Activated T-helper 2 cell treated with anti-CD3 and anti-CD28 coated beads, Interferon-gamma antibody, Interleukin-2, Interleukin-4, amounts not matched to agents 10 μg/mL and 5 μg/mL and 100 μg/mL, durations not matched to agents 14 hours and 24 hours and 36 hours (primary cell): Measurements from ENCODE around the gene THRAP3. TPM values are rescaled to one million over a fixed set of nuclear protein-coding genes. Genes with fewer than 3 reads are reported as not detected.

Experiments
- DNase-seq: peaks from one replicate; pipeline ENCODE4 v3.0.0; 2021; ENCODE audit warnings: low spot score
- H3K27ac Mint-ChIP-seq: one replicate; pipeline ENCODE4 v1.8.0; 2021; ENCODE audit warnings: mixed read lengths
- H3K27me3 Mint-ChIP-seq: one replicate; pipeline ENCODE4 v1.8.0; 2021; ENCODE audit warnings: low read depth, mixed read lengths
- H3K36me3 Mint-ChIP-seq: one replicate; pipeline ENCODE4 v1.8.0; 2021; ENCODE audit warnings: low read depth, mixed read lengths
- H3K4me1 Mint-ChIP-seq: one replicate; pipeline ENCODE4 v1.8.0; 2021; ENCODE audit warnings: low read depth, mixed read lengths
- H3K4me3 Mint-ChIP-seq: one replicate; pipeline ENCODE4 v1.8.0; 2021; ENCODE audit warnings: low read depth, mild to moderate bottlenecking, moderate library complexity, mixed read lengths
- H3K9me3 Mint-ChIP-seq: one replicate; pipeline ENCODE4 v1.8.0; 2021; ENCODE audit warnings: mixed read lengths
- intact Hi-C: fragments of 100-400 bp; cut with micrococcal nuclease; formaldehyde crosslinking; loops from one replicate; pipeline ENCODE4 v1.15.1; 2023
- total RNA-seq: library from RNA; stranded (reverse); gene quantifications from 2 replicates; pipeline ENCODE4 v1.2.3, GENCODE V29; 2022

Gene THRAP3
- total RNA-seq, 1 donor from 2014 or later, result 164 TPM

GRCh38 chr1:36321119-36321951 lies 97.1 kb downstream of the THRAP3 start:
- Mint-ChIP-seq H3K4me1 (peaks cover 18% of the 10 kb centered on the region), H3K27ac (no peak overlapping the region), H3K36me3 (peaks cover 8% of the 10 kb centered on the region), H3K27me3 (no peaks in the 10 kb centered on the region), H3K9me3 (no peaks in the 10 kb centered on the region), H3K4me3 (peak overlapping the region; percentile 46)
- intact Hi-C loops, result loop anchor here (5.0 kb wide), 1 partner anchor 46 kb away; no protein-coding TSS in a partner anchor
- no peak for DNase-seq

GRCh38 chr1:36322041-36322785 lies 98.0 kb downstream of the THRAP3 start:
- H3K27me3 Mint-ChIP-seq, result no peaks in the 10 kb centered on the region
- intact Hi-C loops, result loop anchor here (5.0 kb wide), 1 partner anchor 45 kb away; no protein-coding TSS in a partner anchor
- no peak for DNase-seq
- peaks cover 18% of the 10 kb centered on the region for H3K4me1 Mint-ChIP-seq
- peaks cover 4% of the 10 kb centered on the region for H3K36me3 Mint-ChIP-seq
- no peak overlapping the region for H3K27ac Mint-ChIP-seq
- H3K9me3 Mint-ChIP-seq, result no peaks in the 10 kb centered on the region
- peak overlapping the region; percentile 74 for H3K4me3 Mint-ChIP-seq

DNA sequence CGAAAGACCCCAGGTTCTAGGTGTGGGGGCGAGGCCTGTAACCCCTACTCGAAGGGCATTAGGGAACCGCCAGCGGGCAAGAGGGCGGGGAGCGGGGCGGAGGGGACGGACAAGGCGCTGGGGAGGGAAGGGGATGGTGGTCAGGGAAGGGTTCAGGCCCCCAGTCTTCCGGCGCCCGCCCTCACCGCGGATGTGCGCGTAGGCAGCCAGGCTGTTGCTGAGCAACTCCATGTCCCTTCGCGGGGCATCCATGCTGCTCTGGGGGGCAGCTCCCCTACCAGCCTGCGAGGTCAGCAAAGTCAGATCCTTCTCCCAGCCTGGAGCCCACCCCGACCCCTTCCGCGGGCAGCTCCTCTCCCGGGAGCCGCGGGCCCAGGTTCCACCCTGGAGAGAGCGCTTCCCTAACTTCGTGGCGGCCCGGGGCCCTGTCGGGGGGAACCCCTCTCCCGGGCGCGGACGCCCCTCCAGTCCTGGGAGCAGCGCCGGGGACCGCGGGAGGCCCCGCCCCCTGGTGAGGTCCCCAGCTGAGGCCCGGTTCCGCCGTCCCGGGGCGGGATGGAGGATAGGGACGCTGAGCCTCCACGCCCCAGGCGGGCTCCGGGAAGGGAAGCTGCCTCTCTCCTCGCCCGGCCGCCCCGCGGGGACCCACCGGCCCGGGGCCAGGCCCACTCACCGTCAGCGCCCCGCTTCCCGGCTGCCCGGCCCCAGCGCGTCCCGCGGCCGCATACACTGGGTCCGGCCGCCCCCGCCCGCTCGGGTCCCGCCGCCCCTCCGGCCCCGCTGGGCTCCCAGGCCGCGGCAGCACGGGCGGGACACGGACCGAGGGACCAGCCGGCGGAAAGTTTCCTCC lies 98.8 kb downstream of the THRAP3 start:
- DNase-seq, result peak; percentile 26
- Mint-ChIP-seq H3K9me3 (no peaks in the 10 kb centered on the region), H3K27me3 (no peaks in the 10 kb centered on the region), H3K4me3 (peak overlapping the region; percentile 74), H3K36me3 (peaks cover 4% of the 10 kb centered on the region), H3K27ac (peak overlapping the region; percentile 55), H3K4me1 (peaks cover 22% of the 10 kb centered on the region)
- intact Hi-C loops, result loop anchor here (1.0 to 5.0 kb wide), 2 partner anchors 17 to 44 kb away; partner anchors contain the start of gene SH3D21

DNA sequence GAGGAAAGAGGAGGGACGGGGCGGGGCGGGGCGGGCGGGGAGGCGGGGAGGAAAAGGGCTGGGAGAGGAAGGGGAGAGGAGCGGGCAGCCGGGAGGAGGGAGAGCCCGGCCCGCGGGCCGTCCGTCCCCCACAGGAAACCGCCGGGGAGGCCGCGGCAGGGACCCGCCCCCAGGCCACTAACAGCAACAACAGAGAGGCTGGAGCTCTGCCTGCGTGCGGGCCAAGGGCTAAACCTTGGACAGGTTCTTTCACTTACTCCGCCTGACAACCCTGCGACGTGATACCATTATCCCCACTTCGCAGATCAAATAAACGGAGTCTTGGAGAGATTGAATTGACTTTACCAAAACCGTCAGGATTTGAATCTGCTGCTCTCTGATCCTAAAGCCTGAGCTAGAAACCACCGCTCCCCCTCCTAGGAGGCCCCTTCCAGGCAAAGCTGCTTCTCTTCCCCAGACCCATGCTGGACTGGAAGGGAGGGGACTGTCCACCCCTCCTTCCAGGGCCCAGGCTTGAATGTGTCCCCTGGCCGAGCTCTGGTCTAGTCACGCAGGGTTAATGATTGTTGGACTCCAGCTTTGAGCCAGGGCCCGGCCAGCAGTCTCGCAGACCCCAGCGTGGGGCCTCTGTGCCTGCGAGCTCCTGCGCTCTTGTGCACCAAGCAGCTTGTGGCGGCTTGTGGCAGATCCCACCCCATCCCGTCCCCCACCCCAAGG lies 99.6 kb downstream of the THRAP3 start, which contains the start of gene EVA1B:
TSS of gene EVA1B (minus strand) at position 10 of the 717 bp plus-strand sequence. CDS start 608 bp downstream, outside the sequence.
- peak within 1 kb of the TSS; percentile 75 for H3K4me3 Mint-ChIP-seq
- H3K36me3 Mint-ChIP-seq, result peaks cover 4% of the 10 kb centered on the region
- no peaks in the 10 kb centered on the region for H3K9me3 Mint-ChIP-seq
- H3K4me1 Mint-ChIP-seq, result peaks cover 22% of the 10 kb centered on the region
- intact Hi-C loops, result loop anchor here (1.0 to 5.0 kb wide), 2 partner anchors 17 to 44 kb away; partner anchors contain the start of gene SH3D21
- DNase-seq, result peak; percentile 57
- H3K27me3 Mint-ChIP-seq, result no peaks in the 10 kb centered on the region
- peak within 1 kb of the TSS; percentile 55 for H3K27ac Mint-ChIP-seq

DNA sequence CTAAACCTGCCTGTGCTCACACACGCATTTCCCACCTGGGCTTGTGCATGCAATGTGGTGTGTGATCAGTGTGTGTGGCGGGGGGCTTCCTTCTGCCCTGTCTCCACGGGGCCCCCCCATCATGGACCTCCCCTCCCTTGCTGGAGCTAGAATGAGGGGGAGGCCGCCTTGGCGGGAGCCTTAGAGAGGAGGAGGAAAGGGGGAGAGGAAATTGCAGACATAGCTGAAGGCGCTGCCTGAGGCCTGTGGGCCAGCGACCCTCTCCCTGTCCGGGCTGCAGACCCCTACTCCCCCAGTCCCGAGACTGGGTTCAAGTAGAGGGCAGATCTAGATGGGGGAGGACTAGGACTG lies 100.1 kb downstream of the THRAP3 start:
- H3K27me3 Mint-ChIP-seq, result no peaks in the 10 kb centered on the region
- intact Hi-C loops, result loop anchor here (5.0 kb wide), 1 partner anchor 43 kb away; no protein-coding TSS in a partner anchor
- no peak for DNase-seq
- H3K36me3 Mint-ChIP-seq, result peaks cover 4% of the 10 kb centered on the region
- H3K9me3 Mint-ChIP-seq, result no peaks in the 10 kb centered on the region
- peaks cover 22% of the 10 kb centered on the region for H3K4me1 Mint-ChIP-seq
- no peak overlapping the region for H3K27ac Mint-ChIP-seq
- H3K4me3 Mint-ChIP-seq, result peak overlapping the region; percentile 75

DNA sequence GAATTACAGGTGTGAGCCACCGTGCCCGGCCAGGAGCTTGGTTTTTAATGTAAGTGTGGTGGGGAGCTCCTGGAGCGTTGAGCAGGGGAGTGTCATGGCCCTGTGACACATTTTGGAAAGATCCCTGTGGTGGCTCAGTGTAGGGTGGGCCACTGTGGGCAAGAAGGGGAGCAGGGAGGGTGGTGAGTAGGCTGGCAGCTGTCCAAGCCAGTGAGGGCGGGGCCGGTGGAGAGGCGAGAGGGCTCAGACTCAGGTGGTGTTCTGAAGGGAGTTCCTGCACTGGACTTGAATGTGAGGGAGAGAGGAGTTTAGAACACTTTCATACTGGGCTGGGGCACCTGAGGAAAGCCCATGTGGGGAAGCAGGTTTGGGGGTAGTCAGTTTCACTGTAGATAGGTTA lies 102.3 kb downstream of the THRAP3 start:
- Mint-ChIP-seq H3K36me3 (peaks cover 4% of the 10 kb centered on the region), H3K27ac (no peak overlapping the region), H3K4me3 (no peak overlapping the region), H3K4me1 (peaks cover 17% of the 10 kb centered on the region), H3K27me3 (peaks cover 8% of the 10 kb centered on the region), H3K9me3 (no peaks in the 10 kb centered on the region)
- no peak for DNase-seq
- intact Hi-C loops, result no loop called here

DNA sequence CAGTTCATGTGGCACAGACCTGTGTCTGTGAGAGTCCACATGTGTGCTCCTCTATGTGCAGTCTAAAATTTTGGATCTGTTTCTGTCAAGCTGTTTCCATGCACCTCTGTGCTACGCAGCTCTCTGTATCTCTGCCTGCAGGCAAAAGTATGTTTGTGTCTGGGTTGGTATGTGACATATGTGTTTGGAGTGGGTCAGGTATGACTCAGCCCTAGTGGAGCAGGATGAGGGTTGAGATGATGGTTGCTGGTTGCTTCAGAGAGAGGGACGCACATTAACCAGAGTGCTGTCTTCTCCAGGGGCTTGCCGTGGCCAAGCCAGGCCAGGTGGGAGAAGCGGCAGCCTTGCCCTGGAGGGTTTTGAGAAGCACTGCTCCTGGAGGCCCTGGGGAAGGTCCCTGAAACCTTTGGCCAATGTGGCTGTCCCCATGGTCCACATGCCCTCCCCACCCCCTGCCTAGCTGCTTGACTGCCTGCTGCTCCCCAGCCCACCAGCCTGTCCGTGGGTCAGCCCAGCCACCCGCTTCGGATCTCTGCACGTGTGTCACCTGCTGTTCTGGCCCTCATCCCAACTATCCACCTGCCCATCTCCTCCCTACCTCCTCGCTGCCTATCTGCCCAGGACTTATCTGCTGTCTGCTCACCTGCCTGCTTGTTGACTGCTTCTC lies 103.3 kb downstream of the THRAP3 start:
- Mint-ChIP-seq H3K9me3 (no peaks in the 10 kb centered on the region), H3K4me1 (peaks cover 14% of the 10 kb centered on the region), H3K27ac (no peak overlapping the region), H3K4me3 (no peak overlapping the region), H3K36me3 (no peaks in the 10 kb centered on the region), H3K27me3 (peaks cover 17% of the 10 kb centered on the region)
- no peak for DNase-seq
- intact Hi-C loops, result no loop called here

- DNase-seq, result no peak
- intact Hi-C loops, result no loop called here
- no peaks in the 10 kb centered on the region for H3K9me3 Mint-ChIP-seq
- H3K4me3 Mint-ChIP-seq, result no peak overlapping the region
- peaks cover 20% of the 10 kb centered on the region for H3K27me3 Mint-ChIP-seq
- no peaks in the 10 kb centered on the region for H3K36me3 Mint-ChIP-seq
- H3K27ac Mint-ChIP-seq, result no peak overlapping the region
- H3K4me1 Mint-ChIP-seq, result peaks cover 14% of the 10 kb centered on the region
Observed at GRCh38 chr1:36328088-36328480, 103.8 kb downstream of the THRAP3 start.

GRCh38 chr1:36328713-36329112 lies 104.5 kb downstream of the THRAP3 start:
- Mint-ChIP-seq H3K27me3 (peaks cover 20% of the 10 kb centered on the region), H3K36me3 (no peaks in the 10 kb centered on the region), H3K9me3 (no peaks in the 10 kb centered on the region), H3K4me3 (no peak overlapping the region), H3K4me1 (peaks cover 14% of the 10 kb centered on the region), H3K27ac (no peak overlapping the region)
- intact Hi-C loops, result no loop called here
- DNase-seq, result no peak

- Mint-ChIP-seq H3K4me1 (peaks cover 4% of the 10 kb centered on the region), H3K27ac (no peak overlapping the region), H3K9me3 (no peaks in the 10 kb centered on the region), H3K27me3 (peaks cover 20% of the 10 kb centered on the region), H3K36me3 (no peaks in the 10 kb centered on the region), H3K4me3 (no peak overlapping the region)
- intact Hi-C loops, result no loop called here
- no peak for DNase-seq
Observed at GRCh38 chr1:36329817-36330216, 105.6 kb downstream of the THRAP3 start.

DNA sequence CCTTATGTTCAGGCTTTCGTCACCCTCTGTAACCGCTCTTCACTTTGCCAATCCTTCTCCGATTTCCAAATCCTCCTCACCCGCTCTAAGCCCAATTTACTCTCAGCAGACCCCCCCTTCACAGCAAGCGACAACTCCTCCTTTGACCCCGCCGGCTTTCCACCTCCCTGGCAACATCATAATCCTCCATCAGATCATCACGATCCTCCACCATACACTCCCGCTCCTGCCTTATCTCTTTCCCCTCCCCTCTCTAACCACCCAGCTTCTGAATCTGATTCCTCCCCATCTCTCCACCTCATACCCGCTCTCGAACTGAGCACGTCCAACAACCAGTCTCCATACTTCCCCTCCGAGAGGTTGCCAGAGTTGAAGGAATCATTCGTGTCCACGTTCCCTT lies 106.7 kb downstream of the THRAP3 start:
- H3K4me3 Mint-ChIP-seq, result no peak overlapping the region
- no peak overlapping the region for H3K27ac Mint-ChIP-seq
- DNase-seq, result no peak
- intact Hi-C loops, result no loop called here
- no peaks in the 10 kb centered on the region for H3K9me3 Mint-ChIP-seq
- H3K27me3 Mint-ChIP-seq, result peaks cover 20% of the 10 kb centered on the region
- H3K4me1 Mint-ChIP-seq, result peaks cover 4% of the 10 kb centered on the region
- no peaks in the 10 kb centered on the region for H3K36me3 Mint-ChIP-seq
